ENCODE results near the gene PDLIM1.

DNA sequence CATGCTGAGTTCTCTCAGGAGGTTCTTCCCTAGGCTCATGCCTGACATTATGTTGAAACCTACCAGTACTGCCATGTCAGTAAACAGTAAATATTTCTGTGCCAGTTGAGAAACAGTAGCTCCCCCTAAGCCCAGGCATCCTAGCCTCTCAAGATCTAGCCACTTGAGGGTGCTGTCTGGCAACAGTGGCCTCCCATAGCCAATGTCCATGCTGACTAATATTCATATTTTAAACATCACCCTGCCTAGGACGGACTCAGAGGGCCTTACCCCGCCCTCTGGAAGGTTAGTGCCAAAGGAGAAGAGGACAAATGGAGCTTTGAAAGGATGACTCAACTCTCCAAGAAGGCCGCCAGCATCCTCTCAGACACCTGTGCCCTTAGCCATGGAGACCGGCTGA, 89.1 kb downstream of the PDLIM1 start:
- TF ChIP-seq, protein P1, sequence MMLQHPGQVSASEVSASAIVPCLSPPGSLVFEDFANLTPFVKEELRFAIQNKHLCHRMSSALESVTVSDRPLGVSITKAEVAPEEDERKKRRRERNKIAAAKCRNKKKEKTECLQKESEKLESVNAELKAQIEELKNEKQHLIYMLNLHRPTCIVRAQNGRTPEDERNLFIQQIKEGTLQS (IDR thresholded peaks at IDR 0.05; ENCODE audit: borderline replicate concordance, extremely low read depth, low read depth, low read length): no peak
- TF ChIP-seq ZNF24 (IDR thresholded peaks at IDR 0.05) (no peak), RAD21 (IDR thresholded peaks at IDR 0.05; ENCODE audit: insufficient read depth, low read depth, low read length) (peak; percentile 47), NFXL1 (IDR thresholded peaks at IDR 0.05; ENCODE audit: borderline replicate concordance) (no peak), SRF (IDR thresholded peaks at IDR 0.05; ENCODE audit: low read depth in 2 of 2, low read length in 2 of 2) (no peak), GATAD2B (conservative IDR thresholded peaks at IDR 0.05; ENCODE audit: low read depth) (no peak), EZH2 (IDR thresholded peaks at IDR 0.05; ENCODE audit: borderline replicate concordance, control insufficient read depth, low read depth, low read length) (no peak), JUND (IDR thresholded peaks at IDR 0.05; ENCODE audit: low read depth, low read length) (no peak), CHD4 (IDR thresholded peaks at IDR 0.05) (no peak), TAF1 (IDR thresholded peaks at IDR 0.05; ENCODE audit: borderline replicate concordance, low read depth, low read length) (no peak), HDAC6 (IDR thresholded peaks at IDR 0.05; ENCODE audit: unreplicated experiment) (no peak), ZNF274 (IDR thresholded peaks at IDR 0.05; ENCODE audit: insufficient read depth, insufficient read length) (no peak)
- TF ChIP-seq, protein P2, sequence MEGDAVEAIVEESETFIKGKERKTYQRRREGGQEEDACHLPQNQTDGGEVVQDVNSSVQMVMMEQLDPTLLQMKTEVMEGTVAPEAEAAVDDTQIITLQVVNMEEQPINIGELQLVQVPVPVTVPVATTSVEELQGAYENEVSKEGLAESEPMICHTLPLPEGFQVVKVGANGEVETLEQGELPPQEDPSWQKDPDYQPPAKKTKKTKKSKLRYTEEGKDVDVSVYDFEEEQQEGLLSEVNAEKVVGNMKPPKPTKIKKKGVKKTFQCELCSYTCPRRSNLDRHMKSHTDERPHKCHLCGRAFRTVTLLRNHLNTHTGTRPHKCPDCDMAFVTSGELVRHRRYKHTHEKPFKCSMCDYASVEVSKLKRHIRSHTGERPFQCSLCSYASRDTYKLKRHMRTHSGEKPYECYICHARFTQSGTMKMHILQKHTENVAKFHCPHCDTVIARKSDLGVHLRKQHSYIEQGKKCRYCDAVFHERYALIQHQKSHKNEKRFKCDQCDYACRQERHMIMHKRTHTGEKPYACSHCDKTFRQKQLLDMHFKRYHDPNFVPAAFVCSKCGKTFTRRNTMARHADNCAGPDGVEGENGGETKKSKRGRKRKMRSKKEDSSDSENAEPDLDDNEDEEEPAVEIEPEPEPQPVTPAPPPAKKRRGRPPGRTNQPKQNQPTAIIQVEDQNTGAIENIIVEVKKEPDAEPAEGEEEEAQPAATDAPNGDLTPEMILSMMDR (IDR thresholded peaks at IDR 0.05 in 2 of 3, conservative IDR thresholded peaks at IDR 0.05 in 1 of 3; ENCODE audit: control insufficient read depth in 2 of 3, extremely low read depth in 1 of 3, insufficient read depth in 1 of 3, low read depth in 3 of 3, low read length in 3 of 3): peak; percentile 18 to 40 (median 32); a peak in 3 of 6 replicates

Data from GM12878 (cell line).